ENCODE results near the gene KNOP1. TPM values are rescaled to one million over a fixed set of nuclear protein-coding genes. Genes with fewer than 3 reads are reported as not detected.

The KNOP1 gene
- total RNA-seq, 1 donor from 2014 or later, result 20.0 TPM

DNA sequence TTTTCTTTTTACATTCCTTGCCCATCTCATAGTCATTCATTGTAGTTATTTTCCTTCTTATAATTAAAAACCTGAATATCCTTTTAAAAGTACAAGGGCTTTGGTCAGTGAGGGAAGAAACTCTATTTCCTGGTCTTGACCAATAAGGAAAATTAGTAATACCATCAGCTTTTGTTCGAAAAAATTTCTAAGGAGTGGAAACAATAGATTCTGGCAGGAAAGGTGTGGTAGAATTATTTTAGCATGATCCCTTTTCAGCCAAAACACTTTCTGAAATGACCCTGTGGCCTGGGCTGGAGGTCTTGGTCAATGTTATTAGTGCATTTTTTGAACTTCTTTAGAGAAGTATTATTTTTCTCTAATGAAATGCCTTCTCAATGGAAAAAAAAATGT lies 36.6 kb upstream of the KNOP1 start:
- Mint-ChIP-seq H3K4me1 (ENCODE audit: low read depth) (peaks cover 14% of the 10 kb centered on the region), H3K27me3 (ENCODE audit: low read depth) (no peaks in the 10 kb centered on the region), H3K9me3 (ENCODE audit: low read depth) (no peaks in the 10 kb centered on the region), H3K27ac (ENCODE audit: unreplicated experiment) (no peak overlapping the region), H3K4me3 (ENCODE audit: unreplicated experiment) (no peak overlapping the region), H3K36me3 (ENCODE audit: low read depth) (no peaks in the 10 kb centered on the region)
- TF ChIP-seq, protein P1, sequence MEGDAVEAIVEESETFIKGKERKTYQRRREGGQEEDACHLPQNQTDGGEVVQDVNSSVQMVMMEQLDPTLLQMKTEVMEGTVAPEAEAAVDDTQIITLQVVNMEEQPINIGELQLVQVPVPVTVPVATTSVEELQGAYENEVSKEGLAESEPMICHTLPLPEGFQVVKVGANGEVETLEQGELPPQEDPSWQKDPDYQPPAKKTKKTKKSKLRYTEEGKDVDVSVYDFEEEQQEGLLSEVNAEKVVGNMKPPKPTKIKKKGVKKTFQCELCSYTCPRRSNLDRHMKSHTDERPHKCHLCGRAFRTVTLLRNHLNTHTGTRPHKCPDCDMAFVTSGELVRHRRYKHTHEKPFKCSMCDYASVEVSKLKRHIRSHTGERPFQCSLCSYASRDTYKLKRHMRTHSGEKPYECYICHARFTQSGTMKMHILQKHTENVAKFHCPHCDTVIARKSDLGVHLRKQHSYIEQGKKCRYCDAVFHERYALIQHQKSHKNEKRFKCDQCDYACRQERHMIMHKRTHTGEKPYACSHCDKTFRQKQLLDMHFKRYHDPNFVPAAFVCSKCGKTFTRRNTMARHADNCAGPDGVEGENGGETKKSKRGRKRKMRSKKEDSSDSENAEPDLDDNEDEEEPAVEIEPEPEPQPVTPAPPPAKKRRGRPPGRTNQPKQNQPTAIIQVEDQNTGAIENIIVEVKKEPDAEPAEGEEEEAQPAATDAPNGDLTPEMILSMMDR (IDR thresholded peaks at IDR 0.05), result no peak
- no peak for DNase-seq (ENCODE audit: low spot score)

DNA sequence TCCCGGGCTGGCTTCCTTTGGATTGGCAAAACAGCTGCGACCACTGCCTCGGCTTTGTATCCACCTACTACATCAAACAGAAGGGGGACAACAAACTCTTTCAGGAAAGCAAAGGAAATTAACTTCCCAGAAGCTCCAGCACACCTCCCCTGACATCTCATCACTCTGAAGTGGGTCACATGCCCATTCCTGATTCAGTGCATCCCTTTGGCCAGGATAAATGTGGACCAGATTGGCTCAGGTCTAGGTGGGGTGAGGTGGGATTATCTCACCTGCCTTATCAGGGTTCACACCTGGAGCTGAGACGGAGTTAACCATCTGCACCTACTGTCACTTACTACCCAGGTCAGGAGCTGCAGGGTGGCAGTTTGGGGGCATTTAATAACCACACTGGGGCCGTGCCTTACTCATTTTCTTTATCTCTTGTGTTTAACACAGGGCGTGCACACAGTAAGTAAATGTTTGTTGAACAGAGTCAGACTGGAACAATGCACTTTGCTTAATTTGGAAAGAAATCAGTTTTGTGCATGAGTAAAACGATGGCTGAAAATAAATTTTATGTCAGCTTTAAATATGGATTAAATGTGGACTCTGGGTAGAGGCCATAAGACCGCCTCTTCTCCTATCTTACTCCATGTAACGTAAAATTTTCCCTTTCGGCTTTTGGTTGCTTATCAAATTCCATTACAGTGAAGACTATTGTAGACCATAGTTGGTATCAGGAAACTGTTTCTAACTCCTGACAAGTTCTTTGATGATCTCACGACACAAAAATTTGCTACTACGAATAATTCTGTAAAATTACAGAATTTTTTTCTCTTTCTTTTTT lies 36.0 kb upstream of the KNOP1 start:
- Mint-ChIP-seq H3K4me3 (ENCODE audit: unreplicated experiment) (no peak overlapping the region), H3K36me3 (ENCODE audit: low read depth) (no peaks in the 10 kb centered on the region), H3K27me3 (ENCODE audit: low read depth) (no peaks in the 10 kb centered on the region), H3K4me1 (ENCODE audit: low read depth) (peaks cover 20% of the 10 kb centered on the region), H3K9me3 (ENCODE audit: low read depth) (no peaks in the 10 kb centered on the region), H3K27ac (ENCODE audit: unreplicated experiment) (no peak overlapping the region)
- DNase-seq (ENCODE audit: low spot score), result no peak
- TF ChIP-seq, protein P1 (IDR thresholded peaks at IDR 0.05), result no peak

GRCh38 chr16:19751478-19752385 lies 33.7 kb upstream of the KNOP1 start:
- Mint-ChIP-seq H3K4me1 (ENCODE audit: low read depth) (peaks cover 16% of the 10 kb centered on the region), H3K36me3 (ENCODE audit: low read depth) (no peaks in the 10 kb centered on the region), H3K4me3 (ENCODE audit: unreplicated experiment) (no peak overlapping the region), H3K27ac (ENCODE audit: unreplicated experiment) (no peak overlapping the region), H3K9me3 (ENCODE audit: low read depth) (no peaks in the 10 kb centered on the region), H3K27me3 (ENCODE audit: low read depth) (no peaks in the 10 kb centered on the region)
- TF ChIP-seq, protein P1 (IDR thresholded peaks at IDR 0.05), result no peak
- DNase-seq (ENCODE audit: low spot score), result no peak

DNA sequence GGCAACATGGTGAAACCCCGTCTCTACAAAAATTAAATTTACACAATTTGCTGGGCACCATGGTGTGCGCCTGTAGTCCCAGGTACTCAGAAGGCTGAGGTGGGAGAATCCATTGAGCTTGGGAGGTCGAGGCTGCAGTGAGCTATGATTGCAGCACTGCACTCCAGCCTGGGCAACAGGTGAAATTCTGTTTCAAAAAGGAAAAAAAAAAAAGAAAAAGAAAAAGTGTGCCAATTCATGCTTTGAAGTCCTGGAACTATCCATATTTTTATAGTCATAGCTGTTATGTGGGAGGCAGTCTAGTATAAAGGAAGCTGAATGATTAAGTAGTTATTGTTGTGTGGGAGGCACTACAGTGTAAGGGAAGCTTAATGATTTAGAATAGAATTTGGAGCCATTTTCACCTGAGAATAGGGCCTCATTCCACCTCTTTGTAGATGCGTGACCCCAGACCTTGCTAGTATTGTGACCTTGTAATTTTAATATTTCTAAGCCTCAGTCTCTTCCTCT lies 31.6 kb upstream of the KNOP1 start:
- H3K27ac Mint-ChIP-seq (ENCODE audit: unreplicated experiment), result no peak overlapping the region
- no peaks in the 10 kb centered on the region for H3K36me3 Mint-ChIP-seq (ENCODE audit: low read depth)
- no peaks in the 10 kb centered on the region for H3K27me3 Mint-ChIP-seq (ENCODE audit: low read depth)
- TF ChIP-seq, protein P1 (IDR thresholded peaks at IDR 0.05), result no peak
- peaks cover 16% of the 10 kb centered on the region for H3K4me1 Mint-ChIP-seq (ENCODE audit: low read depth)
- no peak for DNase-seq (ENCODE audit: low spot score)
- no peak overlapping the region for H3K4me3 Mint-ChIP-seq (ENCODE audit: unreplicated experiment)
- no peaks in the 10 kb centered on the region for H3K9me3 Mint-ChIP-seq (ENCODE audit: low read depth)
